ENCODE results near the gene ASIC5. TPM values are rescaled to one million over a fixed set of nuclear protein-coding genes. Genes with fewer than 3 reads are reported as not detected.

Gene ASIC5
- total RNA-seq, 2 experiments from 2014 or later: not detected

DNA sequence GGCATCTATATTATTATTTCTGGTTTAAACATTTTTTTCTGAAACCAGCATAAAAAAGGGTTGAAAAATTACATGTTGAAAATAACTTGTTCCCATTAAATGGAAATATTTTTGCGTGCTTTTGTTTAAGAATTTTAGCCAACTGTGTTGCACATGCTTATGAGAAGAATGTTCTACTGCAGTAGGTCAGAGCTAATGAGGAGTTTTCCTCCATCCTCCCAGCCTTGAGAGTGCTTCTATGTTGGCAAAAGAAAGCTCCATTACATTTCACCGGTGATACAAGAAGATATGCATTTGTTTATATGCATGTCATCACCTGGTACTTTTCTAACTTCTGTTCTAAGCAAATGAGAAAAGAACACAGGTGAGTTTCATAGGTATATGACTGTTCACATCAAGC is 23.9 kb upstream of the ASIC5 start:
- no peaks in the 10 kb centered on the region for H3K9me3 Mint-ChIP-seq
- no peak for DNase-seq
- H3K27me3 Mint-ChIP-seq: peaks cover 22% of the 10 kb centered on the region
- H3K4me3 Mint-ChIP-seq: no peak overlapping the region
- ATAC-seq: no peak
- no peaks in the 10 kb centered on the region for H3K36me3 Mint-ChIP-seq (ENCODE audit: low read depth)
- no peak overlapping the region for H3K27ac Mint-ChIP-seq
- intact Hi-C loops (cut with micrococcal nuclease): no loop called here
- ChIA-PET POLR2A (no interaction called here), CTCF (no interaction called here)
- TF ChIP-seq, protein P1, sequence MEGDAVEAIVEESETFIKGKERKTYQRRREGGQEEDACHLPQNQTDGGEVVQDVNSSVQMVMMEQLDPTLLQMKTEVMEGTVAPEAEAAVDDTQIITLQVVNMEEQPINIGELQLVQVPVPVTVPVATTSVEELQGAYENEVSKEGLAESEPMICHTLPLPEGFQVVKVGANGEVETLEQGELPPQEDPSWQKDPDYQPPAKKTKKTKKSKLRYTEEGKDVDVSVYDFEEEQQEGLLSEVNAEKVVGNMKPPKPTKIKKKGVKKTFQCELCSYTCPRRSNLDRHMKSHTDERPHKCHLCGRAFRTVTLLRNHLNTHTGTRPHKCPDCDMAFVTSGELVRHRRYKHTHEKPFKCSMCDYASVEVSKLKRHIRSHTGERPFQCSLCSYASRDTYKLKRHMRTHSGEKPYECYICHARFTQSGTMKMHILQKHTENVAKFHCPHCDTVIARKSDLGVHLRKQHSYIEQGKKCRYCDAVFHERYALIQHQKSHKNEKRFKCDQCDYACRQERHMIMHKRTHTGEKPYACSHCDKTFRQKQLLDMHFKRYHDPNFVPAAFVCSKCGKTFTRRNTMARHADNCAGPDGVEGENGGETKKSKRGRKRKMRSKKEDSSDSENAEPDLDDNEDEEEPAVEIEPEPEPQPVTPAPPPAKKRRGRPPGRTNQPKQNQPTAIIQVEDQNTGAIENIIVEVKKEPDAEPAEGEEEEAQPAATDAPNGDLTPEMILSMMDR (IDR thresholded peaks at IDR 0.05): no peak
- no peaks in the 10 kb centered on the region for H3K4me1 Mint-ChIP-seq (ENCODE audit: low read depth)

DNA sequence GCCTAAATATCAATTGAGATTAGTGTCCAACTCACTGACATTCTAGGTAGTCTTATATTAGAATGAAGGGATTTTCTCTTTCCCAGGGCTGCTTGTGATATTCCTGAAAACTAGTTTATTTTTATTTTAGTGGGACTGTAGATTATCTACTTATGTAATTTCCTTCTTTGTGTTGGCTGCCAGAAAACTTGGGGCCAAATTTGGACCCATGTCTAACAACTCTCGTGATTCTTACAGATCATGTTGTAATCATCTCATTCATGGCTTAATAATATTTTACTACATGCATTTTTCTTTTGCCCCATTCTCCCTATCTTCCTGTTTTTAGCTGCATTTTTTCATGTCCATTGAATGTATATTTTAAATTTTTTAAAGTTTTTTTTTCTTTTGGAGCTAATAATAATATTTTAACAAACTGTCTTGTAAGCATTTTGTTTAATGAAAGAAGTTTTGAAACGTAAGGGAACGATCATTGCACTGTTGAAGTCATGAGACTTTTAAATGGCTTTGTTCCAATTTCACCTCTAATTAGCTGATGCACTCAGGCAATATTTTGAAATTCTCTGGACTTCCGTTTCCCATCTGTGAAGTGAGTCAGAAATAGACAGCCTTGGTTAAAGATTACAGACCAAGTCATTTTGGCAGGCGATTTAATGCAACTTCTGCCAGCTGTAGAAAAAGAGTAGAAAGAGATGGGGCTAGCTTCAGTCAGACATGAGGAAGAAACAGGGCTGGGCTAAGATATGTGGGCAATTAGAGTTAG is 23.1 kb upstream of the ASIC5 start:
- Mint-ChIP-seq H3K27me3 (peaks cover 22% of the 10 kb centered on the region), H3K4me3 (no peak overlapping the region), H3K9me3 (no peaks in the 10 kb centered on the region), H3K27ac (no peak overlapping the region), H3K36me3 (ENCODE audit: low read depth) (no peaks in the 10 kb centered on the region), H3K4me1 (ENCODE audit: low read depth) (no peaks in the 10 kb centered on the region)
- DNase-seq: no peak
- no peak for ATAC-seq
- ChIA-PET POLR2A (no interaction called here), CTCF (no interaction called here)
- intact Hi-C loops (cut with micrococcal nuclease): no loop called here
- TF ChIP-seq, protein P1 (IDR thresholded peaks at IDR 0.05): no peak

DNA sequence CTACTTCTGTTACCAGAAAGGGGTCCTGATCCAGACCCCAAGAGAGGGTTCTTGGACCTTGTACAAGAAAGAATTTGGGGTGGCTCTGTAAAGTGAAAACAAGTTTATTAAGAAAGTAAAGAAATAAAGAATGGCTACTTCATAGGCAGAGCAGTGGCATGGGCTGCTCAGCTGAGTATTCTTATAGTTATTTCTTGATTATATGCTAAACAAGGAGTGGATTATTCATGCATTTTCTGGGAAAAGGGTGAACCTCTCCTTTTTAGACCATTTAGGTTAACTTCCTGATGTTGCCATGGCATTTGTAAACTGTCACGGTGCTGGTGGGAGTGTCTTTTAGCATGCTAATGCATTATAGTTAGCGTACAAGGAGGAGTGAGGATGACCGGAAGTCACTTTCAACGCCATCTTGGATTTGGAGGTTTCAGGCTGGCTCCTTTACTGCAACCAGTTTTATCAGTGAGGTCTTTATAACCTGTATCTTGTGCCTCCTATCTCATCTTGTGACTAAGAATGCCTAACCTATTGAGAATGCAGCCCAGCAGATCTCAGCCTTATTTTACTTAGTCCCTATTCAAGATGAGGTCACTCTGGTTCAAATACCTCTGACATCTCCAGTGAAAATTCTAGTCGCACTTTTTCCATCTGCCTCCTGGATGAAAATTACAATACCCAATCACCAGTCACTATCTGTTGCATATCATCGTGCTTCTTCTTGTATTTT is 21.9 kb upstream of the ASIC5 start:
- no peak overlapping the region for H3K27ac Mint-ChIP-seq
- DNase-seq: no peak
- ChIA-PET POLR2A (no interaction called here), CTCF (interaction anchor here (1.6 kb wide), 1 partner anchor 12 kb away, joined by 3 read pairs; no protein-coding TSS in a partner anchor)
- no peak for ATAC-seq
- no peak overlapping the region for H3K4me3 Mint-ChIP-seq
- H3K4me1 Mint-ChIP-seq (ENCODE audit: low read depth): no peaks in the 10 kb centered on the region
- H3K9me3 Mint-ChIP-seq: no peaks in the 10 kb centered on the region
- TF ChIP-seq, protein P1 (IDR thresholded peaks at IDR 0.05): no peak
- peaks cover 14% of the 10 kb centered on the region for H3K27me3 Mint-ChIP-seq
- H3K36me3 Mint-ChIP-seq (ENCODE audit: low read depth): no peaks in the 10 kb centered on the region
- intact Hi-C loops (cut with micrococcal nuclease): no loop called here

DNA sequence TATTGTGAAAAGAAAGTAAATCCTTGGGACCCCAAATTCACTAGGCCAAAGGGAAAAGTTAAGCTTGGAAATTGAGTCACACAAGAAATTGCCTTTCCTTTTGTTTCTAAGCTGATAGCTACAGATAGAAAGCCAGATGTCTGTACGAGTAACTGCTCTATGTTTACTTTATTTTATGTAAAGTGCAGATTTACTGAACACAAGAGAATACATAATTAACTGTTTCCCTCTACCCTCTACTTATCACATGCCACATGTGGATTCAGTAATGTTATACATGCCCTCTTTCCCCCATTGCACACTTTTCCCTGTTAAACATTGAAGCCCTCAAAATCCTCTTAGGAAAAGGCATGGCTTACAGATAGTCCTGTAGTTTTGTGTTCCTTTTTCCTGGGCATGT is 21.0 kb upstream of the ASIC5 start:
- Mint-ChIP-seq H3K9me3 (no peaks in the 10 kb centered on the region), H3K27me3 (peaks cover 13% of the 10 kb centered on the region), H3K27ac (no peak overlapping the region), H3K4me1 (ENCODE audit: low read depth) (no peaks in the 10 kb centered on the region), H3K36me3 (ENCODE audit: low read depth) (no peaks in the 10 kb centered on the region), H3K4me3 (no peak overlapping the region)
- ATAC-seq: no peak
- ChIA-PET CTCF (interaction anchor here (1.6 kb wide), 1 partner anchor 13 kb away, joined by 3 read pairs; no protein-coding TSS in a partner anchor), POLR2A (interaction anchor here (1.1 kb wide), 1 partner anchor 22 kb away, joined by 3 read pairs; no protein-coding TSS in a partner anchor)
- DNase-seq: no peak
- intact Hi-C loops (cut with micrococcal nuclease): no loop called here
- TF ChIP-seq, protein P1 (IDR thresholded peaks at IDR 0.05): no peak

DNA sequence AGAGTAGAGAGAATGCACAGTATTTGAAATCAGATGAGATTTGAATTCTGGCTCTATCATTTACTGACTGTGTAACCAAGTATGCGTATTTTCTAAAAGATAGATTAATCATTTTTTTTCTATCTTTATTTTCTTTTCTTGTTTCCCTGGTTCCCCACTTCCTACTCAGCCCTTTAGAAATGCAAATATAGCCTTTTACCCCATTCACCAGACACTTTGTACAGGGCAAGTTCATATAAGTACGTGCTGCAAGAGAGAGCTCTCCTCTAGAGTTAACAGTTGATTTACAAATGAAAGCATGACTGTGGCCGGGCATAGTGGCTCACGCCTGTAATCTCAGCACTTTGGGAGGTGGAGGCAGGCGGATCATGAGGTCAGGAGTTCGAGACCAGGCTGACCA is 19.6 kb upstream of the ASIC5 start:
- Mint-ChIP-seq H3K4me1 (ENCODE audit: low read depth) (no peaks in the 10 kb centered on the region), H3K4me3 (no peak overlapping the region), H3K36me3 (ENCODE audit: low read depth) (no peaks in the 10 kb centered on the region), H3K27me3 (peaks cover 6% of the 10 kb centered on the region), H3K27ac (no peak overlapping the region), H3K9me3 (no peaks in the 10 kb centered on the region)
- TF ChIP-seq, protein P1 (IDR thresholded peaks at IDR 0.05): no peak
- ATAC-seq (no peak), DNase-seq (no peak)
- CTCF ChIA-PET: no interaction called here
- intact Hi-C loops (cut with micrococcal nuclease): no loop called here
- POLR2A ChIA-PET: no interaction called here

All from activated CD8-positive, alpha-beta T cell treated with anti-CD3 and anti-CD28 coated beads for 36 hours (primary cell).